ENCODE data around the gene UBE2F. TPM values are rescaled to one million over a fixed set of nuclear protein-coding genes. Genes with fewer than 3 reads are reported as not detected.

Gene UBE2F
- total and polyA plus RNA-seq, 2 of the 4 experiments (the other 2 are of a cell fraction) = 44.6 to 59.8 TPM

- Histone ChIP-seq H3K4me3 (ENCODE audit: insufficient read depth, low read depth, low read length) (no peak overlapping the region), H3K9me1 (ENCODE audit: insufficient read depth, low read length) (peaks cover 11% of the 10 kb centered on the region), H4K5ac (ENCODE audit: low read depth, low read length) (no peak overlapping the region), H3K36me3 (ENCODE audit: control insufficient read depth, insufficient read depth, low read length) (no peaks in the 10 kb centered on the region), H2BK120ac (ENCODE audit: low read depth, low read length) (no peak overlapping the region), H3K79me1 (ENCODE audit: low read depth in 1 of 2, low read length in 2 of 2) (no peaks in the 10 kb centered on the region), H3K4me1 (ENCODE audit: control insufficient read depth, insufficient read depth, low read length) (peaks cover 14% of the 10 kb centered on the region), H3K4ac (ENCODE audit: low read depth, low read length) (0 out of 2 replicates have a peak overlapping the region, but pooled peaks have one; percentile 8), H2BK20ac (ENCODE audit: low read depth, low read length) (no peak overlapping the region; the same call in 1 of the 2 replicates), H2BK5ac (ENCODE audit: low read depth, low read length, poor library complexity, severe bottlenecking) (no peak overlapping the region), H2AFZ (replicated peaks; ENCODE audit: low read length, poor library complexity) (no peak overlapping the region), H4K8ac (ENCODE audit: low read depth in 2 of 2, low read length in 2 of 2) (no peak overlapping the region), H3K18ac (ENCODE audit: low read depth, low read length) (no peak overlapping the region), H3K9me3 (ENCODE audit: control insufficient read depth, insufficient read depth, low read length) (no peaks in the 10 kb centered on the region), H3K23ac (ENCODE audit: low read depth, low read length) (no peak overlapping the region), H3K27me3 (ENCODE audit: control insufficient read depth, insufficient read depth, low read length) (no peaks in the 10 kb centered on the region), H3K4me2 (ENCODE audit: low read depth, low read length) (no peak overlapping the region), H3K9ac (ENCODE audit: low read depth, low read length) (no peak overlapping the region), H2AK9ac (replicated peaks; ENCODE audit: low read depth, low read length, poor library complexity) (no peak overlapping the region), H3K27ac (ENCODE audit: insufficient read depth, low read length) (no peak overlapping the region), H2AK5ac (ENCODE audit: low read depth, low read length) (no peak overlapping the region), H3K56ac (ENCODE audit: extremely low read depth, insufficient read depth, low read length) (no peak overlapping the region), H4K91ac (ENCODE audit: insufficient read depth, low read depth, low read length) (no peak overlapping the region), H4K20me1 (ENCODE audit: insufficient read depth, low read length) (peaks cover 8% of the 10 kb centered on the region), H2BK15ac (ENCODE audit: low read depth, low read length) (no peak overlapping the region), H3K14ac (replicated peaks; ENCODE audit: low read depth, low read length) (no peak overlapping the region)
- in situ Hi-C loops (cut with MboI; ENCODE audit: low sequenced_read_pairs) (no loop called here), dilution Hi-C loops (cut with HindIII; ENCODE audit: low sequenced_read_pairs, unreplicated experiment) (no loop called here), intact Hi-C loops (cut with micrococcal nuclease) (no loop called here)
- no TSS peak for BruUV-seq (replicated peaks)
- ATAC-seq (ENCODE audit: low read depth) = no peak
- DNase-seq = no peak
- ChIA-PET POLR2A (ENCODE audit: unreplicated experiment) (no interaction called here), CTCF (no interaction called here)
- WGBS, 2 experiments (ENCODE audit: extremely low coverage in 2 of 2, insufficient read length in 1 of 2) = no CpG with 5 or more reads among the region's 5 CpGs
- TF ChIP-seq POLR2A (IDR thresholded peaks at IDR 0.05; ENCODE audit: low read depth, low read length) = no peak
- no peak for TF ChIP-seq SMC3 (IDR thresholded peaks at IDR 0.05; ENCODE audit: low read depth, low read length)
- no peak for TF ChIP-seq MAZ (IDR thresholded peaks at IDR 0.05; ENCODE audit: borderline replicate concordance, low read depth, low read length)
- TF ChIP-seq, protein P1, sequence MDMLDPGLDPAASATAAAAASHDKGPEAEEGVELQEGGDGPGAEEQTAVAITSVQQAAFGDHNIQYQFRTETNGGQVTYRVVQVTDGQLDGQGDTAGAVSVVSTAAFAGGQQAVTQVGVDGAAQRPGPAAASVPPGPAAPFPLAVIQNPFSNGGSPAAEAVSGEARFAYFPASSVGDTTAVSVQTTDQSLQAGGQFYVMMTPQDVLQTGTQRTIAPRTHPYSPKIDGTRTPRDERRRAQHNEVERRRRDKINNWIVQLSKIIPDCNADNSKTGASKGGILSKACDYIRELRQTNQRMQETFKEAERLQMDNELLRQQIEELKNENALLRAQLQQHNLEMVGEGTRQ (IDR thresholded peaks at IDR 0.05; ENCODE audit: low read depth, low read length) = no peak
- TF ChIP-seq FOS (IDR thresholded peaks at IDR 0.05; ENCODE audit: low read depth, low read length) = no peak
- no peak for TF ChIP-seq RCOR1 (IDR thresholded peaks at IDR 0.05; ENCODE audit: insufficient replicate concordance, low read length)
- no peak for TF ChIP-seq CEBPB (IDR thresholded peaks at IDR 0.05; ENCODE audit: low read depth, low read length)
Observed at GRCh38 chr2:237927135-237927534, 39.7 kb upstream of the UBE2F start.
